Testis (tissue), 3 donors: ENCODE data around the gene MYO1B. TPM values are rescaled to one million over a fixed set of nuclear protein-coding genes. Genes with fewer than 3 reads are reported as not detected.

ENCODE experiments used
- DNase-seq: peaks from one replicate; pipeline ENCODE4 v3.0.0-alpha.2; 2019
- H3K27ac ChIP-seq, 2 donors: fragments of 200-600 bp; sonication (generic); one replicate each; pipeline ENCODE4 v1.5.1; 2019
- H3K27me3 ChIP-seq: fragments of 200-600 bp; sonication (generic); one replicate; pipeline ENCODE4 v1.5.1; 2019
- H3K36me3 ChIP-seq: fragments of 200-600 bp; sonication (generic); one replicate; pipeline ENCODE4 v1.5.1; 2017; ENCODE audit warnings: low read depth; ENCODE audit errors: missing control alignments
- H3K4me1 ChIP-seq: fragments of 200-600 bp; sonication (generic); one replicate; pipeline ENCODE4 v1.5.1; 2019
- H3K4me3 ChIP-seq, 2 donors: fragments of 200-600 bp; sonication (generic); one replicate each; pipeline ENCODE4 v1.5.1; 2017 to 2019
- H3K9me3 ChIP-seq: fragments of 200-600 bp; sonication (generic); one replicate; pipeline ENCODE4 v1.5.1; 2017
- POLR2A ChIP-seq: fragments of 450-650 bp; IDR thresholded peaks from one replicate; pipeline ENCODE4 v1.6.1; 2017; ENCODE audit warnings: antibody characterized with exemption, mild to moderate bottlenecking, moderate library complexity
- WGBS, 2 donors: methylation state at CpG; one replicate each; pipeline ENCODE4 v1.1.5; 2018; 5-methylcytosine and 5-hydroxymethylcytosine counted together
- intact Hi-C: fragments of 100-400 bp; cut with DNase I; formaldehyde crosslinking; loops from one replicate; pipeline ENCODE4 v1.15.1; 2023; ENCODE audit warnings: low total_unique reads
- polyA plus RNA-seq: library from polyadenylated mRNA; stranded (reverse); fragments of 350-450 nt; fragmentation: Illumina TruSeq; extraction: RNeasy Lipid Tissue Mini Kit (QIAGEN cat#74804); gene quantifications from one replicate; pipeline ENCODE4 v1.2.3, GENCODE V29; 2014; ENCODE audit warnings: low read depth, low replicate concordance; ENCODE audit not compliant: insufficient read depth
- total RNA-seq, 2 donors: library from RNA; depleted of rRNA; stranded (reverse); fragments of >200 nt; gene quantifications; one replicate each; pipeline ENCODE4 v1.2.3, GENCODE V29; 2016
- TF ChIP-seq, protein P1 (sequence below), 3 experiments: fragments of 450-650 bp in 2 of 3; fragments of 200-600 bp in 1 of 3; sonication (generic) in 1 of 3; IDR thresholded peaks; one replicate each; pipeline ENCODE4 v1.5.1; 2016 to 2019; ENCODE audit warnings: antibody characterized with exemption in 3 of 3, mild to moderate bottlenecking in 2 of 3, moderate library complexity in 1 of 3

Gene MYO1B
- total and polyA plus RNA-seq, 3 donors from 2014 or later = 14.5 to 30.8 (median 26.8) TPM

DNA sequence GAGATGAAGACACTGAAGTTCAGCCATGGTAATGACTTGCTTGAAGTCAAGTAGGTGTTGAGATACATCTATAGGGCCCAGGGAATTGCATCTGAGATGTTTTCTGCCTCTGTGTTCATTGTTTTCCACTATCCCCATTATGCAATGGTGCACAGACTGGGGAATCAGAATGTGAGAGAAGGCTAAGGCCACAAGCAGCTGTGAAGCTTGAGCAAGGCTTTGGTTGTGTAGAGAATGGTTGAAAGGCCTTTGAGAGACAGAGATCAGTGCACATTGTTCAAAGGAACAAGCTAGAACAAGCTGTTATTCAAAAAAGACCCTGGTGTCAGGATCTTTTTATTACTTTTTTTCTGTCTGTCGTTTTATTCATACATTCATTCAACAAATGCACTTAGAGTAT is 82.3 kb downstream of the MYO1B start:
- DNase-seq = no peak
- Histone ChIP-seq H3K27me3 (no peaks in the 10 kb centered on the region), H3K4me1 (no peaks in the 10 kb centered on the region), H3K9me3 (no peaks in the 10 kb centered on the region), H3K36me3 (no peaks in the 10 kb centered on the region), H3K27ac (no peak overlapping the region), H3K4me3 (no peak overlapping the region)
- WGBS, 2 donors = 88% methylated on average over 1 of the region's 1 CpG
- intact Hi-C loops = no loop called here
- TF ChIP-seq, protein P1, sequence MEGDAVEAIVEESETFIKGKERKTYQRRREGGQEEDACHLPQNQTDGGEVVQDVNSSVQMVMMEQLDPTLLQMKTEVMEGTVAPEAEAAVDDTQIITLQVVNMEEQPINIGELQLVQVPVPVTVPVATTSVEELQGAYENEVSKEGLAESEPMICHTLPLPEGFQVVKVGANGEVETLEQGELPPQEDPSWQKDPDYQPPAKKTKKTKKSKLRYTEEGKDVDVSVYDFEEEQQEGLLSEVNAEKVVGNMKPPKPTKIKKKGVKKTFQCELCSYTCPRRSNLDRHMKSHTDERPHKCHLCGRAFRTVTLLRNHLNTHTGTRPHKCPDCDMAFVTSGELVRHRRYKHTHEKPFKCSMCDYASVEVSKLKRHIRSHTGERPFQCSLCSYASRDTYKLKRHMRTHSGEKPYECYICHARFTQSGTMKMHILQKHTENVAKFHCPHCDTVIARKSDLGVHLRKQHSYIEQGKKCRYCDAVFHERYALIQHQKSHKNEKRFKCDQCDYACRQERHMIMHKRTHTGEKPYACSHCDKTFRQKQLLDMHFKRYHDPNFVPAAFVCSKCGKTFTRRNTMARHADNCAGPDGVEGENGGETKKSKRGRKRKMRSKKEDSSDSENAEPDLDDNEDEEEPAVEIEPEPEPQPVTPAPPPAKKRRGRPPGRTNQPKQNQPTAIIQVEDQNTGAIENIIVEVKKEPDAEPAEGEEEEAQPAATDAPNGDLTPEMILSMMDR (IDR thresholded peaks at IDR 0.05) = no peak
- TF ChIP-seq POLR2A = no peak

DNA sequence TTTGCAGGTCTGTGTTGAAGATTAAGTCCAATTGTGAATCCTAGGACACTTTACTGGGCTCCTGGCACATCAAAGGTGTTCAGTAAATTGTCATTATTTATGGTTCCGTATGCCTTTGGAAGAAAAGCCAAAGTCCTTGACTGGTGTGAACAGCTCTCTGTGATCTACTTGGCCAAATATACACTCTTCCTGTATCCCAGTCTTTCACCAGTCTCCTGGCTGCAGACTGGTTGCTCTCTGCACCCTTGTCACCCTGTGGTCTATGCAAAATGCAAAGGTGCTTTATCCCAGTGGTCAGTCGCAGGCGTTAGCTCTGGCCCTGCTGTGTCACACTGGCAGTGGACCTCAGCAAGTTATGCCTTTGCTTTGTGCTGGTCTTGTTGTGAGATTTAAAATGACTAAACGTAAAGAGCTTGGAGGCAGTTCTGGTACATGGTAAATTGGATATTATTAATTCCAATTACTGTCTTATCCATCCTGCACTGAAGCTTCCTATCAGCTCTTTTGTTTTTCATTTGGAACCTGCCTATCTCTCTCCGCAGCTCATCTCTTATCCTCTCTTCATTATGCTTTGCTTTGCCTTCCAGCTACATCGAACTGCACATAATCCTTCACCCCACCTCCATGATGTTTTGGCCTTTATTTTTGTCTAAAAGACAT is 83.1 kb downstream of the MYO1B start:
- no peaks in the 10 kb centered on the region for H3K27me3 ChIP-seq
- intact Hi-C loops = no loop called here
- no peak overlapping the region for H3K27ac ChIP-seq
- WGBS, 2 donors = 95% methylated on average over 6 of the region's 6 CpGs
- H3K9me3 ChIP-seq = no peaks in the 10 kb centered on the region
- TF ChIP-seq POLR2A = no peak
- TF ChIP-seq, protein P1 (IDR thresholded peaks at IDR 0.05) = no peak
- no peak overlapping the region for H3K4me3 ChIP-seq
- no peak for DNase-seq
- H3K36me3 ChIP-seq = no peaks in the 10 kb centered on the region
- no peaks in the 10 kb centered on the region for H3K4me1 ChIP-seq

DNA sequence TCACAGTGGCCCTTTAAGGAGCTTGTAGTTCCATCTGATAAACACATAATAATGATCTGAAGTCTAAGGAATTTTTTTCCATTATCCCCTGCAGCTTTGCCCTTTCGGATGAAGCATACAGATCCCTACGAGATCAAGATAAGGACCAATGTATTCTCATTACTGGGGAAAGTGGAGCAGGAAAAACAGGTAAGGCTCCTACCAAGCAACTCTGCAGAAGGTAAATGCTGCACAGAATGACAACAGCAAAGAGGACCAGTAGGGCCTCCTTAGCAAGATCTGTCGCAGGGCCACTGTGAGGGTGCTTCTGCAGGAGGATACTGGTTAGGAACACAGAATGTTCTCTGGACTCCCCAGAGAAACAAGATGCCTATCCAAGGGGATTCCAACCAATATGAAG is 84.6 kb downstream of the MYO1B start:
- Histone ChIP-seq H3K4me3 (no peak overlapping the region), H3K27me3 (no peaks in the 10 kb centered on the region), H3K4me1 (no peaks in the 10 kb centered on the region), H3K9me3 (no peaks in the 10 kb centered on the region), H3K27ac (no peak overlapping the region), H3K36me3 (no peaks in the 10 kb centered on the region)
- no peak for DNase-seq
- WGBS, 2 donors = 90 to 96% methylated on average over 3 of the region's 3 CpGs
- TF ChIP-seq POLR2A = no peak
- TF ChIP-seq, protein P1 (IDR thresholded peaks at IDR 0.05) = no peak
- intact Hi-C loops = no loop called here

DNA sequence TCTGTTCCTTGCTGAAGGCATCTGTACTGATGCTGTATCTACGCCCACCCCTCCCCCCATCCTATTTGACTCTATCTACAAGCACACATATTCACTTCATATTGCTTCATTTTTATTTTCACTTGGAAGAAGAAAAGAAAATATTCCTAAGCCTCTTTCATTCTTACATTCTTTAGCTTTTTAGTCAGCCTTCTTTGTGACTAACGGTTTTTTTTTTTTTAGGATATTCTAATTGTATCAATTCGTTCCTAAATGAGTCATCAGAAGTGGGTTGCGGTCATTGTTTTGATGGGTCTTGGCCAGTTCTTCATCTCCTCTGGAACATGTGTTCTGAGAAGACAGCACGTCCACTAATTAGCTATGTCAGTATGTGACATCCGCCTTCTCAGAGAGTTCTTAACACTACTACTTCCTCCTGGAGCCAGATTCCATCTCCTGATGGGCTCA is 88.7 kb downstream of the MYO1B start:
- 59 to 77% methylated on average over 6 of the region's 6 CpGs for WGBS, 2 donors
- Histone ChIP-seq H3K27me3 (no peaks in the 10 kb centered on the region), H3K36me3 (no peaks in the 10 kb centered on the region), H3K27ac (no peak overlapping the region), H3K4me3 (no peak overlapping the region), H3K9me3 (no peaks in the 10 kb centered on the region), H3K4me1 (no peaks in the 10 kb centered on the region)
- TF ChIP-seq, protein P1 (IDR thresholded peaks at IDR 0.05) = no peak
- TF ChIP-seq POLR2A = no peak
- DNase-seq = no peak
- intact Hi-C loops = no loop called here

DNA sequence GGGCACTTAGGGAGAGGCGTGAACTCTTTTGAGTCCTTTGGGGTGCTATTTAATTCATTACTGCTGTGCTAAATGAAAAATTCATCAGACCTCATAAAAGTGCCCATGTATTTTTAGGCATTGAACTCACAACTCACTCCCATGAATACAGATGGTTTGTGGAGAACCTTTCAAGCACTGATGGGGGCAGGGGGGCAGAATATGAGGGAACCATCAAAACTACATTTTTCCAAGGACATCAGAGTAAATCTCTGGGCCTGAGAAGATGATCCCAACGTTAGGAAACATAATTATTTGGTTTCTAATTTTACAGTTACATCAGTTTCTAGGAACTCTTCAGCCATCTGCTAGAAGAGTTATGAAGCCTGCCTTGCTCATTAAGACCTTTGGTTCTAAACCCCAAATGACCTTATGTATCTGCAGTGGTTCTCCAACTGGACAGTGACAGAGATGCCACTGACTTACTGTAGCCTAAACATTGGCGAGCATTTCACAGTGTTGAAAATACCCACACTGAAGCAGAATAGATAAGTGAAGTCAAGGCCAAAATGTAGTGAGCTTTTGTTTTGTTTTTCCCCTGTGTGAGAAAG is 90.8 kb downstream of the MYO1B start:
- Histone ChIP-seq H3K27me3 (no peaks in the 10 kb centered on the region), H3K9me3 (no peaks in the 10 kb centered on the region), H3K4me1 (no peaks in the 10 kb centered on the region), H3K36me3 (no peaks in the 10 kb centered on the region), H3K4me3 (no peak overlapping the region), H3K27ac (no peak overlapping the region)
- TF ChIP-seq POLR2A = no peak
- TF ChIP-seq, protein P1 (IDR thresholded peaks at IDR 0.05) = no peak
- 78 to 82% methylated on average over 3 of the region's 3 CpGs for WGBS, 2 donors
- intact Hi-C loops = no loop called here
- DNase-seq = no peak
